Mesenchymal stem cell (in vitro differentiated cells and primary cell): Measurements from ENCODE around the gene DCTN1.
"Not testable (repeated sequence)": the region's sequence is repeated elsewhere in the genome, so short reads cannot be mapped to it uniquely, and the experiment has no call there.

ENCODE experiments used
- DNase-seq: peaks from one replicate; pipeline ENCODE4 v3.0.0-alpha.2; 2013
- H2AFZ ChIP-seq: one replicate; pipeline ENCODE4 v1.6.1; 2013; ENCODE audit warnings: low read depth, mild to moderate bottlenecking, control low read depth, inconsistent platforms, low read length, moderate library complexity
- H2AK5ac ChIP-seq: 2 replicates; pipeline ENCODE4 v1.6.1; 2013; ENCODE audit warnings: low read length, moderate library complexity, mild to moderate bottlenecking, inconsistent platforms; ENCODE audit not compliant: severe bottlenecking
- H2BK120ac ChIP-seq: one replicate; pipeline ENCODE4 v1.6.1; 2013; ENCODE audit warnings: low read depth, mild to moderate bottlenecking, inconsistent platforms, low read length, moderate library complexity
- H2BK12ac ChIP-seq, 2 experiments: one replicate each; pipeline ENCODE4 v1.6.1; 2013; ENCODE audit warnings: inconsistent platforms in 2 of 2, low read length in 2 of 2, mild to moderate bottlenecking in 2 of 2, moderate library complexity in 2 of 2, control low read depth in 1 of 2
- H2BK15ac ChIP-seq: one replicate; pipeline ENCODE4 v1.6.1; 2013; ENCODE audit warnings: mild to moderate bottlenecking, low read depth, inconsistent platforms; ENCODE audit not compliant: poor library complexity, severe bottlenecking
- H2BK5ac ChIP-seq: 2 replicates; pipeline ENCODE4 v1.6.1; 2013; ENCODE audit warnings: low read depth, mild to moderate bottlenecking, low read length, control low read depth, inconsistent platforms; ENCODE audit not compliant: poor library complexity, severe bottlenecking
- H3K14ac ChIP-seq, 2 experiments: one replicate each; pipeline ENCODE4 v1.6.1; 2013; ENCODE audit warnings: inconsistent platforms in 2 of 2, low read length in 2 of 2, control low read depth in 1 of 2, mild to moderate bottlenecking in 1 of 2, moderate library complexity in 1 of 2
- H3K18ac ChIP-seq, 2 experiments: one replicate each; pipeline ENCODE4 v1.6.1; 2013; ENCODE audit warnings: inconsistent platforms in 2 of 2, low read length in 2 of 2, control low read depth in 1 of 2, low read depth in 1 of 2, mild to moderate bottlenecking in 1 of 2
- H3K23ac ChIP-seq, 2 experiments: one replicate each; pipeline ENCODE4 v1.6.1; 2013; ENCODE audit warnings: inconsistent platforms in 2 of 2, low read length in 2 of 2, mild to moderate bottlenecking in 2 of 2, moderate library complexity in 2 of 2, control low read depth in 1 of 2
- H3K27ac ChIP-seq: 2 replicates; pipeline ENCODE4 v1.5.1; 2013; ENCODE audit warnings: mild to moderate bottlenecking, moderate library complexity, low read length, control low read depth, inconsistent platforms; ENCODE audit not compliant: poor library complexity, severe bottlenecking
- H3K27me3 ChIP-seq, 2 experiments: 2 replicates each; pipeline versions ENCODE4 v1.6.1 to v1.7.0; 2013; ENCODE audit warnings: low read length in 2 of 2, mild to moderate bottlenecking in 2 of 2, moderate library complexity in 2 of 2, control low read depth in 1 of 2, inconsistent platforms in 1 of 2; ENCODE audit not compliant: control insufficient read depth in 1 of 2, insufficient read depth in 1 of 2
- H3K36me3 ChIP-seq, 2 experiments: 2 replicates each; pipeline versions ENCODE4 v1.6.1 to v1.7.0; 2013; ENCODE audit warnings: low read length in 2 of 2, control low read depth in 1 of 2, inconsistent platforms in 1 of 2, low read depth in 1 of 2, mild to moderate bottlenecking in 1 of 2; ENCODE audit not compliant: insufficient read depth in 2 of 2, control insufficient read depth in 1 of 2
- H3K4ac ChIP-seq, 2 experiments: one replicate each; pipeline ENCODE4 v1.6.1; 2013; ENCODE audit warnings: inconsistent platforms in 2 of 2, low read length in 2 of 2, mild to moderate bottlenecking in 2 of 2, moderate library complexity in 2 of 2, control low read depth in 1 of 2, low read depth in 1 of 2
- H3K4me1 ChIP-seq: 2 replicates; pipeline ENCODE4 v1.6.1; 2013; ENCODE audit warnings: low read depth, low read length, control low read depth; ENCODE audit not compliant: control insufficient read depth, insufficient read depth
- H3K4me2 ChIP-seq: 2 replicates; pipeline ENCODE4 v1.6.1; 2013; ENCODE audit warnings: low read length, mild to moderate bottlenecking, inconsistent platforms; ENCODE audit not compliant: poor library complexity, severe bottlenecking
- H3K4me3 ChIP-seq, 2 experiments: 2 replicates each; pipeline versions ENCODE4 v1.5.1 to v1.7.0; 2013; ENCODE audit warnings: low read length in 2 of 2, mild to moderate bottlenecking in 2 of 2, control low read depth in 1 of 2, low read depth in 1 of 2; ENCODE audit not compliant: insufficient read depth in 1 of 2
- H3K79me1 ChIP-seq: replicated peaks from 2 replicates; pipeline ENCODE4 v1.6.1; 2013; ENCODE audit warnings: mild to moderate bottlenecking, control low read depth, low read length, inconsistent platforms; ENCODE audit not compliant: poor library complexity, severe bottlenecking
- H3K9ac ChIP-seq: 2 replicates; pipeline ENCODE4 v1.7.0; 2013; ENCODE audit warnings: mild to moderate bottlenecking, low read length, moderate library complexity
- H3K9me3 ChIP-seq: 2 replicates; pipeline ENCODE4 v1.7.0; 2013; ENCODE audit warnings: mild to moderate bottlenecking, low read length; ENCODE audit not compliant: control insufficient read depth
- H4K8ac ChIP-seq: one replicate; pipeline ENCODE4 v1.6.1; 2013; ENCODE audit warnings: inconsistent platforms, mild to moderate bottlenecking, low read length, moderate library complexity
- H4K91ac ChIP-seq: one replicate; pipeline ENCODE4 v1.6.1; 2013; ENCODE audit warnings: mild to moderate bottlenecking, low read length, inconsistent platforms
- WGBS: methylation state at CpG from one replicate; pipeline ENCODE4 v1.1.7; 2013; ENCODE audit warnings: mixed read lengths; 5-methylcytosine and 5-hydroxymethylcytosine counted together

The DCTN1 gene

GRCh38 chr2:74421221-74421870 lies 41.2 kb upstream of the DCTN1 start, which contains the start of the genes C2orf81 and WDR54:
TSS of gene C2orf81 (minus strand) at chr2:74421619. CDS start at chr2:74421560, 59 bp downstream.
TSS of gene WDR54 (plus strand) at chr2:74421730. CDS start at chr2:74422154, 424 bp downstream.
- Histone ChIP-seq H3K9me3 (no peaks in the 10 kb centered on the region), H4K91ac (peak within 1 kb of the TSS; percentile 41), H3K4me3 (peak within 1 kb of the TSS; percentile 76 to 93), H2AFZ (peak within 1 kb of the TSS; percentile 90), H2BK15ac (peak within 1 kb of the TSS; percentile 52), H3K23ac (no peak within 1 kb of the TSS), H2BK120ac (peak within 1 kb of the TSS; percentile 23), H3K36me3 (peaks cover 16 to 17% of the 10 kb centered on the region in 2 experiments), H2BK5ac (no peak within 1 kb of the TSS), H2BK12ac (no peak within 1 kb of the TSS), H3K27ac (no peak within 1 kb of the TSS), H3K79me1 (no peaks in the 10 kb centered on the region), H3K9ac (peak within 1 kb of the TSS; percentile 94), H3K18ac (peak within 1 kb of the TSS in 1 of 2 experiments; percentile 37), H3K14ac (peak within 1 kb of the TSS in 1 of 2 experiments; percentile 68), H3K27me3 (no peaks in the 10 kb centered on the region), H3K4ac (peak within 1 kb of the TSS in 1 of 2 experiments; percentile 56), H3K4me2 (peak within 1 kb of the TSS; percentile 98), H3K4me1 (peaks cover 13% of the 10 kb centered on the region), H4K8ac (peak within 1 kb of the TSS; percentile 86), H2AK5ac (no peak within 1 kb of the TSS)
- WGBS, result under 1% methylated on average over 52 of the region's 57 CpGs
- DNase-seq, result peak; percentile 82

GRCh38 chr2:74420443-74421103 lies 40.5 kb upstream of the DCTN1 start:
- peak overlapping the region; percentile 94 for H3K9ac ChIP-seq
- peaks cover 11% of the 10 kb centered on the region for H3K4me1 ChIP-seq
- not testable (repeated sequence) for H3K4me2 ChIP-seq, H3K18ac ChIP-seq, H2AK5ac ChIP-seq, H2BK5ac ChIP-seq, H3K36me3 ChIP-seq, H3K23ac ChIP-seq, H3K27me3 ChIP-seq, H2BK12ac ChIP-seq, H2BK120ac ChIP-seq, H2AFZ ChIP-seq, H3K4ac ChIP-seq, H3K14ac ChIP-seq, H3K27ac ChIP-seq, H4K91ac ChIP-seq, H3K9me3 ChIP-seq, H3K79me1 ChIP-seq, H2BK15ac ChIP-seq, DNase-seq, H4K8ac ChIP-seq
- peak overlapping the region in 1 of 2 experiments; percentile 93 for H3K4me3 ChIP-seq
- WGBS, result 90% methylated on average over 16 of the region's 19 CpGs

GRCh38 chr2:74420006-74420405 lies 39.9 kb upstream of the DCTN1 start:
- no peak overlapping the region for H2AFZ ChIP-seq
- no peak overlapping the region for H3K4me3 ChIP-seq
- no peak for DNase-seq
- peaks cover 4 to 5% of the 10 kb centered on the region in 2 experiments for H3K36me3 ChIP-seq
- H3K9ac ChIP-seq, result no peak overlapping the region
- no peak overlapping the region for H2BK120ac ChIP-seq
- no peak overlapping the region for H3K4me2 ChIP-seq
- H3K14ac ChIP-seq, result no peak overlapping the region
- no peak overlapping the region for H2BK12ac ChIP-seq
- no peak overlapping the region for H4K8ac ChIP-seq
- peaks cover 8% of the 10 kb centered on the region for H3K4me1 ChIP-seq
- H3K79me1 ChIP-seq, result no peaks in the 10 kb centered on the region
- H2BK5ac ChIP-seq, result no peak overlapping the region
- no peak overlapping the region for H2BK15ac ChIP-seq
- no peak overlapping the region for H3K18ac ChIP-seq
- 100% methylated on average over 1 of the region's 2 CpGs for WGBS
- H3K27ac ChIP-seq, result no peak overlapping the region
- no peaks in the 10 kb centered on the region for H3K9me3 ChIP-seq
- H3K27me3 ChIP-seq, result no peaks in the 10 kb centered on the region
- no peak overlapping the region for H4K91ac ChIP-seq
- no peak overlapping the region for H3K23ac ChIP-seq
- H2AK5ac ChIP-seq, result no peak overlapping the region
- no peak overlapping the region for H3K4ac ChIP-seq

- H3K14ac ChIP-seq, result no peak overlapping the region
- WGBS, result no CpG with 5 or more reads among the region's 1 CpG
- H3K27me3 ChIP-seq, result no peaks in the 10 kb centered on the region
- no peak overlapping the region for H2AFZ ChIP-seq
- H3K18ac ChIP-seq, result no peak overlapping the region
- no peak overlapping the region for H3K27ac ChIP-seq
- H3K4me3 ChIP-seq, result no peak overlapping the region
- no peak overlapping the region for H4K8ac ChIP-seq
- H3K4me1 ChIP-seq, result peaks cover 8% of the 10 kb centered on the region
- no peak overlapping the region for H3K4me2 ChIP-seq
- H3K9me3 ChIP-seq, result no peaks in the 10 kb centered on the region
- no peak for DNase-seq
- no peak overlapping the region for H2AK5ac ChIP-seq
- no peak overlapping the region for H2BK120ac ChIP-seq
- H3K9ac ChIP-seq, result no peak overlapping the region
- no peak overlapping the region for H2BK12ac ChIP-seq
- no peak overlapping the region for H4K91ac ChIP-seq
- no peak overlapping the region for H2BK15ac ChIP-seq
- H2BK5ac ChIP-seq, result no peak overlapping the region
- peaks cover 0 to 4% of the 10 kb centered on the region in 2 experiments for H3K36me3 ChIP-seq
- H3K4ac ChIP-seq, result no peak overlapping the region
- H3K79me1 ChIP-seq, result no peaks in the 10 kb centered on the region
- H3K23ac ChIP-seq, result no peak overlapping the region
These were observed 39.2 kb upstream of the DCTN1 start for GRCh38 chr2:74419345-74419744.
